HepG2 (cell line): ENCODE data around the gene NAGK. TPM values are rescaled to one million over a fixed set of nuclear protein-coding genes. Genes with fewer than 3 reads are reported as not detected.

ENCODE experiments used
- AGO1 ChIP-seq: fragments of 200-400 bp; formaldehyde crosslinking; IDR thresholded peaks from 2 replicates; pipeline ENCODE4 v1.6.1; 2017; ENCODE audit warnings: mild to moderate bottlenecking, low read depth, low read length, moderate library complexity; ENCODE audit not compliant: poor library complexity, severe bottlenecking
- AGO2 ChIP-seq: fragments of 200-400 bp; formaldehyde crosslinking; optimal IDR thresholded peaks from 2 replicates; pipeline ENCODE3; 2017; ENCODE audit warnings: mild to moderate bottlenecking, low read depth, low read length, moderate library complexity
- ARNTL ChIP-seq: sonication (generic); formaldehyde crosslinking; IDR thresholded peaks from 2 replicates; pipeline ENCODE4 v1.4.0; 2020; ENCODE audit warnings: mild to moderate bottlenecking, missing genetic modification reagents
- ATF4 ChIP-seq, 2 experiments: fragments of 450-650 bp in 1 of 2; sonication (generic) in 1 of 2; formaldehyde crosslinking; IDR thresholded peaks; 2 replicates each; pipeline versions ENCODE4 v1.5.0 to v1.8.0; 2020 to 2022; ENCODE audit warnings: mild to moderate bottlenecking in 1 of 2, missing genetic modification reagents in 1 of 2
- BRCA1 ChIP-seq: sonication (generic); formaldehyde crosslinking; IDR thresholded peaks from 2 replicates; pipeline ENCODE4 v1.4.0; 2020; ENCODE audit warnings: missing genetic modification reagents
- CC2D1A ChIP-seq: sonication (generic); formaldehyde crosslinking; IDR thresholded peaks from 2 replicates; pipeline ENCODE4 v1.8.1; 2023; ENCODE audit warnings: mild to moderate bottlenecking, missing genetic modification reagents
- GATAD2A ChIP-seq: IDR thresholded peaks from 2 replicates; pipeline ENCODE4 v1.6.1; 2016
- GPN1 ChIP-seq: sonication (generic); formaldehyde crosslinking; IDR thresholded peaks from 2 replicates; pipeline ENCODE4 v1.5.1; 2020; ENCODE audit warnings: missing genetic modification reagents, borderline replicate concordance
- HMGA1 ChIP-seq: sonication (generic); formaldehyde crosslinking; conservative IDR thresholded peaks from 2 replicates; pipeline ENCODE4 v1.4.0; 2020; ENCODE audit warnings: missing genetic modification reagents
- MED13 ChIP-seq: sonication (generic); formaldehyde crosslinking; IDR thresholded peaks from 2 replicates; pipeline ENCODE4 v1.5.0; 2020; ENCODE audit warnings: missing genetic modification reagents
- MTA3 ChIP-seq: sonication (generic); formaldehyde crosslinking; IDR thresholded peaks from 2 replicates; pipeline ENCODE4 v1.4.0; 2020; ENCODE audit warnings: missing genetic modification reagents
- NAIF1 ChIP-seq: sonication (generic); formaldehyde crosslinking; IDR thresholded peaks from 2 replicates; pipeline ENCODE4 v1.5.0; 2020; ENCODE audit warnings: mild to moderate bottlenecking, missing genetic modification reagents, borderline replicate concordance
- NFKB2 ChIP-seq: sonication (generic); formaldehyde crosslinking; IDR thresholded peaks from 2 replicates; pipeline ENCODE4 v1.4.0; 2020; ENCODE audit warnings: missing genetic modification reagents, borderline replicate concordance
- NKX3-1 ChIP-seq: sonication (generic); formaldehyde crosslinking; IDR thresholded peaks from 2 replicates; pipeline ENCODE4 v1.5.0; 2020; ENCODE audit warnings: missing genetic modification reagents
- PHF21A ChIP-seq: sonication (generic); formaldehyde crosslinking; IDR thresholded peaks from 2 replicates; pipeline ENCODE4 v1.5.0; 2020; ENCODE audit warnings: mild to moderate bottlenecking, missing genetic modification reagents
- POLR2AphosphoS2 ChIP-seq: IDR thresholded peaks from 2 replicates; pipeline ENCODE4 v1.6.1; 2011; ENCODE audit warnings: low read depth, low read length, improper control_type of control experiment
- PRDM4 ChIP-seq: sonication (generic); formaldehyde crosslinking; IDR thresholded peaks from 2 replicates; pipeline ENCODE4 v1.9.0; 2021; ENCODE audit warnings: missing genetic modification reagents, borderline replicate concordance
- SMARCC2 ChIP-seq: fragments of 450-650 bp; IDR thresholded peaks from 2 replicates; pipeline ENCODE4 v1.6.1; 2017; ENCODE audit warnings: antibody characterized with exemption, mild to moderate bottlenecking
- SMARCE1 ChIP-seq: fragments of 450-650 bp; IDR thresholded peaks from 2 replicates; pipeline ENCODE4 v1.6.1; 2017; ENCODE audit warnings: borderline replicate concordance
- SPEN ChIP-seq: sonication (generic); formaldehyde crosslinking; IDR thresholded peaks from 2 replicates; pipeline ENCODE4 v1.5.1; 2020; ENCODE audit warnings: low read depth, mild to moderate bottlenecking, missing genetic modification reagents
- STAG1 ChIP-seq: sonication (generic); formaldehyde crosslinking; IDR thresholded peaks from 2 replicates; pipeline ENCODE4 v1.4.0; 2020; ENCODE audit warnings: missing genetic modification reagents
- ZBTB7B ChIP-seq: sonication (generic); formaldehyde crosslinking; IDR thresholded peaks from 2 replicates; pipeline ENCODE4 v1.4.0; 2020; ENCODE audit warnings: missing genetic modification reagents
- ZNF251 ChIP-seq: sonication (generic); formaldehyde crosslinking; IDR thresholded peaks from 2 replicates; pipeline ENCODE4 v1.9.0; 2021; ENCODE audit warnings: mild to moderate bottlenecking, missing genetic modification reagents
- ZNF350 ChIP-seq: sonication (generic); formaldehyde crosslinking; IDR thresholded peaks from 2 replicates; pipeline ENCODE4 v1.4.0; 2020; ENCODE audit warnings: mild to moderate bottlenecking, low read depth, missing genetic modification reagents, borderline replicate concordance
- ZNF703 ChIP-seq: sonication (generic); formaldehyde crosslinking; IDR thresholded peaks from 2 replicates; pipeline ENCODE4 v1.5.1; 2020; ENCODE audit warnings: missing genetic modification reagents, mild to moderate bottlenecking, moderate library complexity, borderline replicate concordance
- ZNF709 ChIP-seq: sonication (generic); formaldehyde crosslinking; IDR thresholded peaks from 2 replicates; pipeline ENCODE4 v1.5.0; 2020; ENCODE audit warnings: mild to moderate bottlenecking, missing genetic modification reagents
- ZNF724P ChIP-seq: sonication (generic); formaldehyde crosslinking; IDR thresholded peaks from 2 replicates; pipeline ENCODE4 v1.8.0; 2022; ENCODE audit warnings: missing genetic modification reagents, borderline replicate concordance
- ZNF782 ChIP-seq: sonication (generic); formaldehyde crosslinking; IDR thresholded peaks from 2 replicates; pipeline ENCODE4 v1.4.0; 2020; ENCODE audit warnings: missing genetic modification reagents, mild to moderate bottlenecking, borderline replicate concordance
- polyA plus RNA-seq, 8 experiments: library from polyadenylated mRNA; depleted of rRNA in 3 of 8; stranded (reverse) in 7 of 8; unstranded in 1 of 8; fragments of >200 nt; fragmentation: Illumina TruSeq in 4 of 8; extraction: Trizol in 4 of 8; gene quantifications; 2 replicates each; pipeline versions ENCODE4 v1.2.1 to v1.2.3, GENCODE V29; 2011 to 2016; ENCODE audit warnings: low read depth in 4 of 8, missing spikeins in 1 of 8, mixed read lengths in 1 of 8; ENCODE audit not compliant: insufficient read depth in 1 of 8
- total RNA-seq, 5 experiments: library from RNA; depleted of rRNA; stranded (reverse); fragments of >200 nt; fragmentation: Illumina TruSeq; extraction: Trizol; gene quantifications; 2 replicates each; pipeline ENCODE4 v1.2.3, GENCODE V29; 2016; ENCODE audit warnings: low read depth in 1 of 5

Gene NAGK
- total and polyA plus RNA-seq, 2 of the 13 experiments (the other 11 are each of a cell fraction or from before 2014, with no cell fraction given), result 24.4 to 35.2 TPM

- TF ChIP-seq ZNF350 (CRISPR knock-in tag) (peak; percentile 99), ZNF724P (CRISPR knock-in tag) (peak; percentile 93; the same call in 1 of the 2 replicates), ZNF709 (CRISPR knock-in tag) (peak; percentile 97; the same call in 1 of the 2 replicates), GATAD2A (CRISPR knock-in tag) (0 out of 2 replicates have a peak, but pooled peaks have one; percentile 47), PRDM4 (CRISPR knock-in tag) (no peak), SPEN (peak; percentile 96), STAG1 (no peak; the same call in 1 of the 2 replicates), AGO2 (peak; percentile 95), ARNTL (CRISPR knock-in tag) (peak; percentile 85), ZNF251 (CRISPR knock-in tag) (no peak), NAIF1 (CRISPR knock-in tag) (peak; percentile 96), ATF4 (CRISPR knock-in tag; IDR thresholded peaks at IDR 0.05) (peak in 1 of 2 experiments; percentile 75; a peak in 2 of 4 replicates), HMGA1 (CRISPR knock-in tag) (no peak), AGO1 (peak; percentile 79), NFKB2 (peak; percentile 95), POLR2AphosphoS2 (peak; percentile 88; the same call in 1 of the 2 replicates), CC2D1A (CRISPR knock-in tag) (peak; percentile 96; the same call in 1 of the 2 replicates), PHF21A (CRISPR knock-in tag) (peak; percentile 79), SMARCE1 (no peak), MTA3 (no peak; the same call in 1 of the 2 replicates), ZBTB7B (CRISPR knock-in tag) (peak; percentile 63; the same call in 1 of the 2 replicates), ZNF782 (CRISPR knock-in tag) (peak; percentile 74; the same call in 1 of the 2 replicates), GPN1 (CRISPR knock-in tag) (peak; percentile 44), NKX3-1 (CRISPR knock-in tag) (peak; percentile 85), SMARCC2 (no peak), MED13 (CRISPR knock-in tag) (peak; percentile 84; the same call in 1 of the 2 replicates), BRCA1 (peak; percentile 52; the same call in 1 of the 2 replicates), ZNF703 (CRISPR knock-in tag) (peak; percentile 87; the same call in 1 of the 2 replicates)
Measured at GRCh38 chr2:71068218-71069035, at the start of gene NAGK (continued).
